Measurements from ENCODE around the gene ABCA6.

- no peak for TF ChIP-seq CTCF (IDR thresholded peaks at IDR 0.05)
- no peak for TF ChIP-seq POLR2A (IDR thresholded peaks at IDR 0.05)
These were observed 48.4 kb downstream of the ABCA6 start for GRCh38 chr17:69093279-69093789.
